ENCODE data around the gene DNASE2B.

DNASE2B gene

GRCh38 chr1:84374991-84375696, 23.1 kb upstream of the DNASE2B start:
- no peak overlapping the region for H3K18ac ChIP-seq (ENCODE audit: low read depth in 1 of 2, low read length in 2 of 2)
- H2BK120ac ChIP-seq (ENCODE audit: low read depth, low read length) = no peak overlapping the region
- H3K23ac ChIP-seq (ENCODE audit: low read length in 2 of 2) = no peak overlapping the region
- H3K4ac ChIP-seq (ENCODE audit: low read depth in 1 of 2, low read length in 2 of 2) = no peak overlapping the region
- no peak overlapping the region for H4K8ac ChIP-seq (ENCODE audit: low read length)
- peaks cover 7% of the 10 kb centered on the region for H3K4me1 ChIP-seq (ENCODE audit: control insufficient read depth, insufficient read depth, low read depth, low read length)
- no peak overlapping the region for H3K4me2 ChIP-seq (ENCODE audit: low read length, poor library complexity, severe bottlenecking)
- no peaks in the 10 kb centered on the region for H3K27me3 ChIP-seq (ENCODE audit: control insufficient read depth in 1 of 2, insufficient read depth in 1 of 2, low read length in 2 of 2)
- peak overlapping the region; percentile 20 for H3K9ac ChIP-seq (ENCODE audit: low read length)
- no peak overlapping the region for H3K4me3 ChIP-seq (ENCODE audit: insufficient read depth in 1 of 2, low read depth in 1 of 2, low read length in 2 of 2)
- no peaks in the 10 kb centered on the region for H3K79me1 ChIP-seq (replicated peaks; ENCODE audit: low read length, poor library complexity, severe bottlenecking)
- H3K36me3 ChIP-seq (ENCODE audit: control insufficient read depth in 1 of 2, insufficient read depth in 2 of 2, low read depth in 1 of 2, low read length in 2 of 2) = no peaks in the 10 kb centered on the region
- no peak overlapping the region for H2BK12ac ChIP-seq (ENCODE audit: low read length in 2 of 2)
- H2AK5ac ChIP-seq (ENCODE audit: low read length, severe bottlenecking) = no peak overlapping the region
- DNase-seq = no peak
- 98% methylated on average over 5 of the region's 5 CpGs for WGBS
- H4K91ac ChIP-seq (ENCODE audit: low read length) = no peak overlapping the region
- no peak overlapping the region for H2BK15ac ChIP-seq (ENCODE audit: low read depth, poor library complexity, severe bottlenecking)
- H3K14ac ChIP-seq (ENCODE audit: low read length in 2 of 2) = no peak overlapping the region
- no peak overlapping the region for H2AFZ ChIP-seq (ENCODE audit: low read depth, low read length)
- no peak overlapping the region for H2BK5ac ChIP-seq (ENCODE audit: low read depth, low read length, poor library complexity, severe bottlenecking)
- H3K27ac ChIP-seq (ENCODE audit: low read length, poor library complexity, severe bottlenecking) = no peak overlapping the region
- no peaks in the 10 kb centered on the region for H3K9me3 ChIP-seq (ENCODE audit: control insufficient read depth, low read length)

GRCh38 chr1:84376000-84376910, 22.0 kb upstream of the DNASE2B start:
- Histone ChIP-seq H3K27ac (ENCODE audit: low read length, poor library complexity, severe bottlenecking) (no peak overlapping the region), H3K9ac (ENCODE audit: low read length) (peak overlapping the region; percentile 34), H2BK5ac (ENCODE audit: low read depth, low read length, poor library complexity, severe bottlenecking) (no peak overlapping the region), H3K79me1 (replicated peaks; ENCODE audit: low read length, poor library complexity, severe bottlenecking) (no peaks in the 10 kb centered on the region), H3K4me3 (ENCODE audit: insufficient read depth in 1 of 2, low read depth in 1 of 2, low read length in 2 of 2) (peak overlapping the region in 1 of 2 experiments; percentile 16), H2BK12ac (ENCODE audit: low read length in 2 of 2) (no peak overlapping the region), H4K91ac (ENCODE audit: low read length) (no peak overlapping the region), H2AK5ac (ENCODE audit: low read length, severe bottlenecking) (no peak overlapping the region), H4K8ac (ENCODE audit: low read length) (no peak overlapping the region), H3K4ac (ENCODE audit: low read depth in 1 of 2, low read length in 2 of 2) (no peak overlapping the region), H3K36me3 (ENCODE audit: control insufficient read depth in 1 of 2, insufficient read depth in 2 of 2, low read depth in 1 of 2, low read length in 2 of 2) (no peaks in the 10 kb centered on the region), H3K23ac (ENCODE audit: low read length in 2 of 2) (no peak overlapping the region), H3K14ac (ENCODE audit: low read length in 2 of 2) (no peak overlapping the region), H3K27me3 (ENCODE audit: control insufficient read depth in 1 of 2, insufficient read depth in 1 of 2, low read length in 2 of 2) (no peaks in the 10 kb centered on the region), H3K18ac (ENCODE audit: low read depth in 1 of 2, low read length in 2 of 2) (no peak overlapping the region), H3K4me2 (ENCODE audit: low read length, poor library complexity, severe bottlenecking) (no peak overlapping the region), H3K9me3 (ENCODE audit: control insufficient read depth, low read length) (no peaks in the 10 kb centered on the region), H2BK15ac (ENCODE audit: low read depth, poor library complexity, severe bottlenecking) (no peak overlapping the region), H2AFZ (ENCODE audit: low read depth, low read length) (no peak overlapping the region), H3K4me1 (ENCODE audit: control insufficient read depth, insufficient read depth, low read depth, low read length) (peaks cover 7% of the 10 kb centered on the region), H2BK120ac (ENCODE audit: low read depth, low read length) (no peak overlapping the region)
- 97% methylated on average over 7 of the region's 7 CpGs for WGBS
- DNase-seq = no peak

DNA sequence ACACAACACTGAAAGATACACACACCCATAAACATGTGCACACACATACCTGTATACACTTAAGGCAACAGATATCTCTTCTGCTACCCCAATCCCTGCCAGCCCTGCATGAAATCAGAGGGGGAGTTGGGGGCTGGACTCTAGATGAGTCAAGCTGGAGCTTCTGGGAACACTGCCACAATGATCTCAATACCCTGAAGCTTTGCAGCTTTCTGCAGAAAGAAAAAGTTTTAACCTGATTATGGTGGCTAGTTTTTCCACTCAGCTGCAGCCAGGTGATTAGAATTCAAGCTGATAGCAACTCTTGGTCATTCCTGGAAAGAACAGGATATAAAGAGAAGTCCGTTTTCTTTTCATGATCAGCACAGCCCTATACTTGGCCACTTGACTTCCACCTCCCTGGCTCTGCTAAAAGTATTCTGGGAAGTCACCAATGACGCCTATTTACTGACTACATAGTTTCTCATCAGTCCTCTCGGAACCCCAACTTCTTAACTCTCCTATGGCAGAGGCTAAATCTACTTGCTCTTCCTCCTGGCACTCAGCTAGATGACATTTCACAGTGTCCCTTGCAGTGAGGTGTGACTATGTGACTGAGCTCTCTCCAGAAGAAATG, 20.7 kb upstream of the DNASE2B start:
- Histone ChIP-seq H3K36me3 (ENCODE audit: control insufficient read depth in 1 of 2, insufficient read depth in 2 of 2, low read depth in 1 of 2, low read length in 2 of 2) (no peaks in the 10 kb centered on the region), H3K9ac (ENCODE audit: low read length) (peak overlapping the region; percentile 34), H3K4me2 (ENCODE audit: low read length, poor library complexity, severe bottlenecking) (no peak overlapping the region), H3K18ac (ENCODE audit: low read depth in 1 of 2, low read length in 2 of 2) (no peak overlapping the region), H3K23ac (ENCODE audit: low read length in 2 of 2) (no peak overlapping the region), H3K4me1 (ENCODE audit: control insufficient read depth, insufficient read depth, low read depth, low read length) (peaks cover 7% of the 10 kb centered on the region), H3K14ac (ENCODE audit: low read length in 2 of 2) (no peak overlapping the region), H2AK5ac (ENCODE audit: low read length, severe bottlenecking) (no peak overlapping the region), H3K79me1 (replicated peaks; ENCODE audit: low read length, poor library complexity, severe bottlenecking) (no peaks in the 10 kb centered on the region), H3K27me3 (ENCODE audit: control insufficient read depth in 1 of 2, insufficient read depth in 1 of 2, low read length in 2 of 2) (no peaks in the 10 kb centered on the region), H4K8ac (ENCODE audit: low read length) (no peak overlapping the region), H3K9me3 (ENCODE audit: control insufficient read depth, low read length) (no peaks in the 10 kb centered on the region), H2AFZ (ENCODE audit: low read depth, low read length) (no peak overlapping the region), H3K4ac (ENCODE audit: low read depth in 1 of 2, low read length in 2 of 2) (no peak overlapping the region), H2BK120ac (ENCODE audit: low read depth, low read length) (no peak overlapping the region), H3K27ac (ENCODE audit: low read length, poor library complexity, severe bottlenecking) (no peak overlapping the region), H3K4me3 (ENCODE audit: insufficient read depth in 1 of 2, low read depth in 1 of 2, low read length in 2 of 2) (peak overlapping the region in 1 of 2 experiments; percentile 16), H2BK5ac (ENCODE audit: low read depth, low read length, poor library complexity, severe bottlenecking) (no peak overlapping the region), H4K91ac (ENCODE audit: low read length) (no peak overlapping the region), H2BK12ac (ENCODE audit: low read length in 2 of 2) (no peak overlapping the region), H2BK15ac (ENCODE audit: low read depth, poor library complexity, severe bottlenecking) (peak overlapping the region; percentile 21)
- WGBS = 81% methylated on average over 3 of the region's 3 CpGs
- DNase-seq = peak; percentile 58
